DOHH2 (cell line): ENCODE results near the gene PLXNC1.
"Not testable (repeated sequence)": the region's sequence is repeated elsewhere in the genome, so short reads cannot be mapped to it uniquely, and the experiment has no call there.

Source experiments
- H3F3A ChIP-seq: fragments of 200-600 bp; sonication (generic), shearing (Covaris generic); 2 replicates; pipeline ENCODE4 v1.6.0; 2016; ENCODE audit warnings: antibody characterized with exemption, mild to moderate bottlenecking; ENCODE audit not compliant: control insufficient read depth, insufficient read depth
- H3K27ac ChIP-seq: fragments of 200-600 bp; sonication (generic); 2 replicates; pipeline ENCODE4 v1.5.1; 2014; ENCODE audit warnings: low read depth, mild to moderate bottlenecking, low read length, moderate library complexity
- H3K27me3 ChIP-seq: fragments of 200-600 bp; sonication (generic); 2 replicates; pipeline ENCODE4 v1.6.1; 2014; ENCODE audit warnings: mild to moderate bottlenecking, low read length, mixed read lengths; ENCODE audit not compliant: control insufficient read depth
- H3K36me3 ChIP-seq: fragments of 200-600 bp; sonication (generic); 2 replicates; pipeline ENCODE4 v1.6.1; 2014; ENCODE audit warnings: mild to moderate bottlenecking, low read length, moderate library complexity, mixed read lengths; ENCODE audit not compliant: control insufficient read depth
- H3K4me1 ChIP-seq: fragments of 200-600 bp; sonication (generic); 2 replicates; pipeline ENCODE4 v1.6.1; 2014; ENCODE audit warnings: mild to moderate bottlenecking, low read length, mixed read lengths; ENCODE audit not compliant: control insufficient read depth
- H3K4me2 ChIP-seq: fragments of 200-600 bp; sonication (generic); 2 replicates; pipeline ENCODE4 v1.6.0; 2014; ENCODE audit warnings: mild to moderate bottlenecking, low read length, moderate library complexity
- H3K4me3 ChIP-seq: fragments of 200-600 bp; sonication (generic); 2 replicates; pipeline ENCODE4 v1.5.1; 2014; ENCODE audit warnings: mild to moderate bottlenecking, low read length, mixed read lengths
- H3K79me2 ChIP-seq: fragments of 200-600 bp; sonication (generic); 2 replicates; pipeline ENCODE4 v1.6.1; 2014; ENCODE audit warnings: mild to moderate bottlenecking, low read length, mixed read lengths; ENCODE audit not compliant: control insufficient read depth
- H3K9me2 ChIP-seq: fragments of 200-600 bp; sonication (generic); replicated peaks from 2 replicates; pipeline ENCODE4 v1.6.1; 2014; ENCODE audit warnings: mild to moderate bottlenecking, low read length, mixed read lengths; ENCODE audit not compliant: control insufficient read depth
- H3K9me3 ChIP-seq: fragments of 200-600 bp; sonication (generic); 2 replicates; pipeline ENCODE4 v1.6.1; 2014; ENCODE audit warnings: antibody characterized with exemption, low read length, mixed read lengths; ENCODE audit not compliant: control insufficient read depth, insufficient read depth
- H4K20me1 ChIP-seq: fragments of 200-600 bp; sonication (generic); 2 replicates; pipeline ENCODE4 v1.6.0; 2014; ENCODE audit warnings: low read depth, mild to moderate bottlenecking, antibody characterized with exemption, low read length, moderate library complexity; ENCODE audit not compliant: control insufficient read depth, insufficient read depth
- CTCF ChIP-seq: fragments of 200-600 bp; sonication (generic); IDR thresholded peaks from one replicate; pipeline ENCODE4 v1.5.1; 2014; ENCODE audit warnings: antibody characterized with exemption, mild to moderate bottlenecking, low read depth, low read length; ENCODE audit not compliant: poor library complexity, severe bottlenecking
- EZH2phosphoT487 ChIP-seq: fragments of 200-600 bp; sonication (generic); IDR thresholded peaks from 2 replicates; pipeline ENCODE4 v1.6.1; 2017; ENCODE audit warnings: borderline replicate concordance, mild to moderate bottlenecking, antibody characterized with exemption, low read length, moderate library complexity, mixed read lengths

The PLXNC1 gene

GRCh38 chr12:94309373-94309772, 161.0 kb downstream of the PLXNC1 start:
- Histone ChIP-seq H3K4me3 (no peak overlapping the region), H3K9me3 (no peaks in the 10 kb centered on the region), H3K79me2 (no peaks in the 10 kb centered on the region), H3K27ac (no peak overlapping the region), H3K9me2 (no peaks in the 10 kb centered on the region), H3F3A (no peaks in the 10 kb centered on the region), H4K20me1 (no peaks in the 10 kb centered on the region), H3K36me3 (peaks cover 57% of the 10 kb centered on the region), H3K4me2 (no peak overlapping the region), H3K4me1 (no peaks in the 10 kb centered on the region), H3K27me3 (no peaks in the 10 kb centered on the region)
- no peak for TF ChIP-seq CTCF
- TF ChIP-seq EZH2phosphoT487 = no peak

- Histone ChIP-seq H3K9me2 (no peaks in the 10 kb centered on the region), H3K4me1 (no peaks in the 10 kb centered on the region), H3K9me3 (no peaks in the 10 kb centered on the region), H3K79me2 (no peaks in the 10 kb centered on the region), H3K4me3 (no peak overlapping the region), H3K36me3 (peaks cover 31% of the 10 kb centered on the region), H3F3A (no peaks in the 10 kb centered on the region), H3K27me3 (no peaks in the 10 kb centered on the region), H3K4me2 (no peak overlapping the region), H3K27ac (no peak overlapping the region), H4K20me1 (no peaks in the 10 kb centered on the region)
- TF ChIP-seq EZH2phosphoT487 (no peak), CTCF (no peak)
Observed at GRCh38 chr12:94312378-94312777, 164.0 kb downstream of the PLXNC1 start.

GRCh38 chr12:94316600-94316999, 168.2 kb downstream of the PLXNC1 start:
- H3K4me3 ChIP-seq, H3F3A ChIP-seq, H3K4me2 ChIP-seq, H3K79me2 ChIP-seq, H3K27me3 ChIP-seq, H3K9me2 ChIP-seq, H4K20me1 ChIP-seq, H3K27ac ChIP-seq: not testable (repeated sequence)
- Histone ChIP-seq H3K9me3 (peaks cover 28% of the 10 kb centered on the region), H3K36me3 (peaks cover 15% of the 10 kb centered on the region), H3K4me1 (peaks cover 15% of the 10 kb centered on the region)

GRCh38 chr12:94318181-94318580, 169.8 kb downstream of the PLXNC1 start:
- Histone ChIP-seq H3K4me3 (no peak overlapping the region), H3F3A (no peaks in the 10 kb centered on the region), H3K9me2 (no peaks in the 10 kb centered on the region), H3K9me3 (peaks cover 38% of the 10 kb centered on the region), H3K4me1 (peaks cover 15% of the 10 kb centered on the region), H3K36me3 (peaks cover 27% of the 10 kb centered on the region), H4K20me1 (no peaks in the 10 kb centered on the region), H3K4me2 (no peak overlapping the region), H3K27me3 (no peaks in the 10 kb centered on the region), H3K79me2 (no peaks in the 10 kb centered on the region), H3K27ac (no peak overlapping the region)
- TF ChIP-seq EZH2phosphoT487 (no peak), CTCF (no peak)
